Measurements from ENCODE around the gene NF1.
"Not testable (repeated sequence)": the region's sequence is repeated elsewhere in the genome, so short reads cannot be mapped to it uniquely, and the experiment has no call there.

NF1 gene

GRCh38 chr17:31328160-31328535 lies 233.4 kb downstream of the NF1 start:
- H3K9ac ChIP-seq (ENCODE audit: low read depth, low read length) = no peak overlapping the region
- peaks cover 18% of the 10 kb centered on the region for H3K36me3 ChIP-seq (ENCODE audit: control insufficient read depth, insufficient read depth, low read length)
- no peak overlapping the region for H3K27ac ChIP-seq (ENCODE audit: low read depth, low read length)
- no peaks in the 10 kb centered on the region; the same call in 1 of the 2 replicates for H3K4me1 ChIP-seq (ENCODE audit: control insufficient read depth, insufficient read depth, low read length)
- no peak overlapping the region for H3K4me3 ChIP-seq (ENCODE audit: low read depth, low read length)
- no peaks in the 10 kb centered on the region for H3K27me3 ChIP-seq (ENCODE audit: control insufficient read depth, insufficient read depth, low read length)
- no peaks in the 10 kb centered on the region for H3K9me3 ChIP-seq (ENCODE audit: control insufficient read depth, insufficient read depth, low read length)

- no peaks in the 10 kb centered on the region for H3K9me3 ChIP-seq (ENCODE audit: control insufficient read depth, insufficient read depth, low read length)
- H3K9ac ChIP-seq (ENCODE audit: low read depth, low read length) = no peak overlapping the region
- H3K4me1 ChIP-seq (ENCODE audit: control insufficient read depth, insufficient read depth, low read length) = no peaks in the 10 kb centered on the region; the same call in 1 of the 2 replicates
- H3K27ac ChIP-seq (ENCODE audit: low read depth, low read length) = no peak overlapping the region
- H3K27me3 ChIP-seq (ENCODE audit: control insufficient read depth, insufficient read depth, low read length) = no peaks in the 10 kb centered on the region
- no peak overlapping the region for H3K4me3 ChIP-seq (ENCODE audit: low read depth, low read length)
- peaks cover 23% of the 10 kb centered on the region for H3K36me3 ChIP-seq (ENCODE audit: control insufficient read depth, insufficient read depth, low read length)
These were observed 234.4 kb downstream of the NF1 start for GRCh38 chr17:31329221-31329620.

DNA sequence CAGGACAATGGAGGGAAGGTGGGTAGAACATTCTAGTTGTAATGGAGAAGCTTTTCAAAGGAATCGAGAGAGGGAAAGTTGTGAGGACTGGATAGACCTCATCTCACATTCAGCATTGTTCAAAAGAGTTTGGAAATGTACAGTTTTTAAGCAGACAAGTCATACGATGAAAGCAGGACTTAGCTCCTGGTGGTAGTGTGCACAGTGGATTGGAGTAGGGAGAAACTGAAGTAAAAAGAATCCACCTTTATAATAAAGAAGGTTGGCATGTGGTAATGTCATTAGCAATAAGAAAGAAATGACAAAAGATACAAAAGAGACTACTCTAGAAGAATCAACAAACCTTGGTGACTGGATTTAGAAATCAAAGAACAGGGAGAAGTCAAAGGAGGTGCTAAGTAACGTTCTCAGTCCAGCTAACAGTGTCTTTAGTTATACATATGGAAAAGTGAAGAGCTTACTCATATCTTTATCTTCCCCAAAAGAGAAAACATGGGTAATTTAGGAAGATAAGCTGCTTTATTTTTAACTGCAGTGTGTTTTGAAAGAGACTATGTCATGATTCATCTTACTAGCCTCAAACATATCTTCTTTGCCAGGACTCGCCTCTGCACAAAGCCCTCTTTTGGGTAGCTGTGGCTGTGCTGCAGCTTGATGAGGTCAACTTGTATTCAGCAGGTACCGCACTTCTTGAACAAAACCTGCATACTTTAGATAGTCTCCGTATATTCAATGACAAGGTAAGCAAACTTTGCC lies 245.3 kb downstream of the NF1 start:
- Histone ChIP-seq H3K4me3 (ENCODE audit: low read depth, low read length) (no peak overlapping the region), H3K27ac (ENCODE audit: low read depth, low read length) (no peak overlapping the region), H3K9me3 (ENCODE audit: control insufficient read depth, insufficient read depth, low read length) (no peaks in the 10 kb centered on the region), H3K4me1 (ENCODE audit: control insufficient read depth, insufficient read depth, low read length) (peaks cover 11% of the 10 kb centered on the region), H3K27me3 (ENCODE audit: control insufficient read depth, insufficient read depth, low read length) (no peaks in the 10 kb centered on the region), H3K36me3 (ENCODE audit: control insufficient read depth, insufficient read depth, low read length) (peaks cover 43% of the 10 kb centered on the region), H3K9ac (ENCODE audit: low read depth, low read length) (no peak overlapping the region)

GRCh38 chr17:31345191-31345747 lies 250.5 kb downstream of the NF1 start:
- H3K36me3 ChIP-seq (ENCODE audit: control insufficient read depth, insufficient read depth, low read length) = peaks cover 29% of the 10 kb centered on the region; the same call in 1 of the 2 replicates
- H3K27me3 ChIP-seq (ENCODE audit: control insufficient read depth, insufficient read depth, low read length); H3K4me1 ChIP-seq (ENCODE audit: control insufficient read depth, insufficient read depth, low read length); H3K9me3 ChIP-seq (ENCODE audit: control insufficient read depth, insufficient read depth, low read length); H3K9ac ChIP-seq (ENCODE audit: low read depth, low read length); H3K27ac ChIP-seq (ENCODE audit: low read depth, low read length); H3K4me3 ChIP-seq (ENCODE audit: low read depth, low read length): not testable (repeated sequence)

- Histone ChIP-seq H3K27ac (ENCODE audit: low read depth, low read length) (no peak overlapping the region), H3K9me3 (ENCODE audit: control insufficient read depth, insufficient read depth, low read length) (no peaks in the 10 kb centered on the region), H3K36me3 (ENCODE audit: control insufficient read depth, insufficient read depth, low read length) (peaks cover 35% of the 10 kb centered on the region)
These were observed 254.7 kb downstream of the NF1 start for GRCh38 chr17:31349454-31349853.

DNA sequence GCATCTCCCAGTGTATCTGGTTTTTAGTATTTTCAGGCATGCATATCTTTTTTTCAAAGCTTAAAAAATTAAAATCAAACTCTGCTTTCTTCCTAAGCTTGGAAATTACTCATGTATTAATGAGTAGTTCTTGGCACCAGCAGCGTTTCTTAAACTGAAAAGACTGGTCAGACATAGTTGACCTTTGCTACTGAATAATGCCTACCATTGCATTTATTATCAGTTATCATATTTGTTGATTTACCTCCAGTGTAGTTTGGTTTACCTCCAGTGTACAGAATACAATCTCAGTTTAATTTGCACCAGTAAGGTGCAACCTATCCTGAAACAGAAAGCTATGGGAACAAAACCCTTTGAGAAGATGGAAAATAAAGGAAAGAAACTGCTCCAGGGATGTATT lies 261.2 kb downstream of the NF1 start:
- H3K4me1 ChIP-seq (ENCODE audit: control insufficient read depth, insufficient read depth, low read length) = no peaks in the 10 kb centered on the region
- peaks cover 44% of the 10 kb centered on the region for H3K36me3 ChIP-seq (ENCODE audit: control insufficient read depth, insufficient read depth, low read length)
- no peaks in the 10 kb centered on the region for H3K27me3 ChIP-seq (ENCODE audit: control insufficient read depth, insufficient read depth, low read length)
- H3K4me3 ChIP-seq (ENCODE audit: low read depth, low read length) = no peak overlapping the region
- H3K9ac ChIP-seq (ENCODE audit: low read depth, low read length) = no peak overlapping the region
- H3K9me3 ChIP-seq (ENCODE audit: control insufficient read depth, insufficient read depth, low read length) = no peaks in the 10 kb centered on the region
- H3K27ac ChIP-seq (ENCODE audit: low read depth, low read length) = no peak overlapping the region

More at GRCh38 chr17:31349454-31349853, 254.7 kb downstream of the NF1 start:
- H3K4me3 ChIP-seq (ENCODE audit: low read depth, low read length) = no peak overlapping the region
- H3K9ac ChIP-seq (ENCODE audit: low read depth, low read length) = no peak overlapping the region
- no peaks in the 10 kb centered on the region for H3K27me3 ChIP-seq (ENCODE audit: control insufficient read depth, insufficient read depth, low read length)
- H3K4me1 ChIP-seq (ENCODE audit: control insufficient read depth, insufficient read depth, low read length) = no peaks in the 10 kb centered on the region

- Histone ChIP-seq H3K4me3 (ENCODE audit: low read depth, low read length) (no peak overlapping the region), H3K9me3 (ENCODE audit: control insufficient read depth, insufficient read depth, low read length) (no peaks in the 10 kb centered on the region), H3K4me1 (ENCODE audit: control insufficient read depth, insufficient read depth, low read length) (no peaks in the 10 kb centered on the region), H3K27ac (ENCODE audit: low read depth, low read length) (no peak overlapping the region), H3K27me3 (ENCODE audit: control insufficient read depth, insufficient read depth, low read length) (no peaks in the 10 kb centered on the region), H3K9ac (ENCODE audit: low read depth, low read length) (no peak overlapping the region), H3K36me3 (ENCODE audit: control insufficient read depth, insufficient read depth, low read length) (peaks cover 41% of the 10 kb centered on the region)
These were observed 262.3 kb downstream of the NF1 start for GRCh38 chr17:31357091-31357490.

DNA sequence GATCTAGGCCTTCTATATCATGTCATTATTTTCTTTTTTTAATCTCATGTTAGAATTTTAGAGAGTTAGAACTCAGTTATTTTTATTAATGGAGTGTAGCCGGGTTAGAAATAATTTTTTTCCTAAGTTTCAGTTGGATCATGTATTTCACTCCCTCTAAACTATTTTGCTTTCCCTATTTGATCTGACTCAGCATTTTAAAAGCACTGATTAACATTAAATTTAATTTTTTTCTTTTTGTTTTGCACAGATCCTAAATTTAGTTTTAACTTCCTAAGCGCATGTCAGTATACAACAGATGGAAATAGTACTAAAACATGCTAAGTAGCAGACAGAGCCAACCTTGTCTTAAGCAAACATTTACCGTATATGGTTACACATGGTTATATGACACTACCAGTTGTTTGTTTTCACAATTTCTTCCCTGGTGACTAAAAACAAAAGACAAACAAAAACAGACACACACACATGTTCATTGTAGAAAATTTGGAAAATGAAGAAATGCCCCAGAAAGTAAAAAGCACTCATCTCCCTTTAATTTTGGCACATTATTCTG lies 263.1 kb downstream of the NF1 start:
- no peak overlapping the region for H3K27ac ChIP-seq (ENCODE audit: low read depth, low read length)
- H3K9ac ChIP-seq (ENCODE audit: low read depth, low read length) = no peak overlapping the region
- peaks cover 39% of the 10 kb centered on the region for H3K36me3 ChIP-seq (ENCODE audit: control insufficient read depth, insufficient read depth, low read length)
- no peak overlapping the region for H3K4me3 ChIP-seq (ENCODE audit: low read depth, low read length)
- H3K9me3 ChIP-seq (ENCODE audit: control insufficient read depth, insufficient read depth, low read length) = no peaks in the 10 kb centered on the region
- no peaks in the 10 kb centered on the region for H3K4me1 ChIP-seq (ENCODE audit: control insufficient read depth, insufficient read depth, low read length)
- H3K27me3 ChIP-seq (ENCODE audit: control insufficient read depth, insufficient read depth, low read length) = no peaks in the 10 kb centered on the region

- Histone ChIP-seq H3K9ac (ENCODE audit: low read depth, low read length) (no peak overlapping the region), H3K4me3 (ENCODE audit: low read depth, low read length) (no peak overlapping the region), H3K36me3 (ENCODE audit: control insufficient read depth, insufficient read depth, low read length) (peaks cover 19% of the 10 kb centered on the region), H3K27me3 (ENCODE audit: control insufficient read depth, insufficient read depth, low read length) (no peaks in the 10 kb centered on the region), H3K27ac (ENCODE audit: low read depth, low read length) (no peak overlapping the region), H3K4me1 (ENCODE audit: control insufficient read depth, insufficient read depth, low read length) (peaks cover 4% of the 10 kb centered on the region; the same call in 1 of the 2 replicates), H3K9me3 (ENCODE audit: control insufficient read depth, insufficient read depth, low read length) (no peaks in the 10 kb centered on the region)
These were observed 269.2 kb downstream of the NF1 start for GRCh38 chr17:31364012-31364411.

- Histone ChIP-seq H3K27ac (ENCODE audit: low read depth, low read length) (no peak overlapping the region), H3K9ac (ENCODE audit: low read depth, low read length) (no peak overlapping the region), H3K27me3 (ENCODE audit: control insufficient read depth, insufficient read depth, low read length) (no peaks in the 10 kb centered on the region), H3K4me1 (ENCODE audit: control insufficient read depth, insufficient read depth, low read length) (peaks cover 7% of the 10 kb centered on the region), H3K9me3 (ENCODE audit: control insufficient read depth, insufficient read depth, low read length) (no peaks in the 10 kb centered on the region), H3K36me3 (ENCODE audit: control insufficient read depth, insufficient read depth, low read length) (peaks cover 9% of the 10 kb centered on the region; the same call in 1 of the 2 replicates), H3K4me3 (ENCODE audit: low read depth, low read length) (no peak overlapping the region)
These were observed 271.3 kb downstream of the NF1 start for GRCh38 chr17:31366088-31366487.

DNA sequence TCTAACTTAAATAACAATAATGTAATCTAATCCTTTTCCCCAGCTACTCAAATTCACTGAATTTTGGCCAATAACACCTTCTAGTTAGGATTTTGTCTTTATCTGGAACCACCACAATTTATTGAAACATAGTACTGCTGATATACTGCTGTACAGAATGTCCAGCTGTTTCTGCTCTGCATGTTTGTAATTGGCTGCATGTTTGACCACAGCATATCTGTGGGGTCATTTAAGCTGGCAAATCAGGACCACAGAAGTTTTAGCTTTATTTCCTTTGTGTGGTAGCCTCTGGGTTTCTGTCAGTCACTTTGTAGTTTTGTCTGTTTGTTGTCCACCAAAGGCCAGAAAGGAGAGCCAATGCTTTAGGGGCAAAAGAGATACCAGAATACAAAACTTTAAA lies 274.5 kb downstream of the NF1 start:
- Histone ChIP-seq H3K9me3 (ENCODE audit: control insufficient read depth, insufficient read depth, low read length) (no peaks in the 10 kb centered on the region), H3K4me1 (ENCODE audit: control insufficient read depth, insufficient read depth, low read length) (peaks cover 14% of the 10 kb centered on the region), H3K27me3 (ENCODE audit: control insufficient read depth, insufficient read depth, low read length) (no peaks in the 10 kb centered on the region), H3K9ac (ENCODE audit: low read depth, low read length) (no peak overlapping the region), H3K36me3 (ENCODE audit: control insufficient read depth, insufficient read depth, low read length) (0 out of 2 replicates have a peak, but pooled peaks cover 3% of the 10 kb centered on the region), H3K4me3 (ENCODE audit: low read depth, low read length) (no peak overlapping the region), H3K27ac (ENCODE audit: low read depth, low read length) (no peak overlapping the region)

Measured in HUES48 (cell line).